Ishikawa (cell line): ENCODE measurements around the gene LARP6.

ENCODE experiments used
- REST ChIP-seq: IDR thresholded peaks from 2 replicates; pipeline ENCODE4 v1.6.1; 2012; ENCODE audit warnings: low read depth, mild to moderate bottlenecking
- TAF1 ChIP-seq: IDR thresholded peaks from 2 replicates; pipeline ENCODE4 v1.6.1; 2012; ENCODE audit warnings: low read depth, mild to moderate bottlenecking
- TCF12 ChIP-seq: IDR thresholded peaks from 2 replicates; pipeline ENCODE4 v1.6.1; 2012; ENCODE audit warnings: low read depth
- TEAD4 ChIP-seq: IDR thresholded peaks from 2 replicates; pipeline ENCODE4 v1.6.1; 2012
- YY1 ChIP-seq: IDR thresholded peaks from 2 replicates; pipeline ENCODE4 v1.6.1; 2012; ENCODE audit warnings: low read depth

- TF ChIP-seq TEAD4 (no peak), REST (no peak), YY1 (no peak), TCF12 (no peak), TAF1 (no peak)
Observed at GRCh38 chr15:70831094-70831911, 22.7 kb downstream of the LARP6 start.
